ENCODE results near the gene ESR2. TPM values are rescaled to one million over a fixed set of nuclear protein-coding genes. Genes with fewer than 3 reads are reported as not detected.

ESR2 gene
- total and polyA plus RNA-seq, 8 donors, result 0.21 to 3.0 (median 2.0) TPM

GRCh38 chr14:64035143-64035542, 259.0 kb downstream of the ESR2 start:
- Histone ChIP-seq H3K9me3 (no peaks in the 10 kb centered on the region), H3K27me3 (no peaks in the 10 kb centered on the region), H3K4me1 (no peaks in the 10 kb centered on the region), H3K4me3 (no peak overlapping the region), H3K27ac (no peak overlapping the region), H3K36me3 (peaks cover 0 to 16% of the 10 kb centered on the region in 2 donors)
- intact Hi-C loops (cut with DNase I), result no loop called here
- DNase-seq (no peak), ATAC-seq (no peak)
- TF ChIP-seq, protein P1, sequence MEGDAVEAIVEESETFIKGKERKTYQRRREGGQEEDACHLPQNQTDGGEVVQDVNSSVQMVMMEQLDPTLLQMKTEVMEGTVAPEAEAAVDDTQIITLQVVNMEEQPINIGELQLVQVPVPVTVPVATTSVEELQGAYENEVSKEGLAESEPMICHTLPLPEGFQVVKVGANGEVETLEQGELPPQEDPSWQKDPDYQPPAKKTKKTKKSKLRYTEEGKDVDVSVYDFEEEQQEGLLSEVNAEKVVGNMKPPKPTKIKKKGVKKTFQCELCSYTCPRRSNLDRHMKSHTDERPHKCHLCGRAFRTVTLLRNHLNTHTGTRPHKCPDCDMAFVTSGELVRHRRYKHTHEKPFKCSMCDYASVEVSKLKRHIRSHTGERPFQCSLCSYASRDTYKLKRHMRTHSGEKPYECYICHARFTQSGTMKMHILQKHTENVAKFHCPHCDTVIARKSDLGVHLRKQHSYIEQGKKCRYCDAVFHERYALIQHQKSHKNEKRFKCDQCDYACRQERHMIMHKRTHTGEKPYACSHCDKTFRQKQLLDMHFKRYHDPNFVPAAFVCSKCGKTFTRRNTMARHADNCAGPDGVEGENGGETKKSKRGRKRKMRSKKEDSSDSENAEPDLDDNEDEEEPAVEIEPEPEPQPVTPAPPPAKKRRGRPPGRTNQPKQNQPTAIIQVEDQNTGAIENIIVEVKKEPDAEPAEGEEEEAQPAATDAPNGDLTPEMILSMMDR (IDR thresholded peaks at IDR 0.05), result no peak

Small RNA genes within 50 kb of the gene (microRNA-seq; reads per million reads assigned to microRNA genes)
- 0 reads per million in 2 donors for gene MIR548H1

Other genes with a start within 250 kb of the ESR2 start
- 10 to 100 TPM; 51.7 to 69.6 TPM for gene MTHFD1, start 94.0 kb upstream of the ESR2 start, total RNA-seq
- gene MTHFD1, start 94.0 kb upstream of the ESR2 start, polyA plus RNA-seq (ENCODE audit: insufficient read length in 6 of 6), result 10 to 100 TPM; 66.1 to 81.1 (median 70.1) TPM
- 1 to 10 TPM; 1.7 to 2.9 TPM for gene AKAP5, start 171.1 kb upstream of the ESR2 start, total RNA-seq
- 1 to 10 TPM; 2.0 to 3.6 (median 2.9) TPM for gene AKAP5, start 171.1 kb upstream of the ESR2 start, polyA plus RNA-seq (ENCODE audit: insufficient read length in 6 of 6)
- 10 to 100 TPM; 10.1 to 11.2 TPM for gene ZBTB25, start 209.5 kb upstream of the ESR2 start, total RNA-seq
- 10 to 100 TPM; 12.9 to 18.5 (median 15.0) TPM for gene ZBTB25, start 209.5 kb upstream of the ESR2 start, polyA plus RNA-seq (ENCODE audit: insufficient read length in 6 of 6)
- gene ZBTB1, start 210.4 kb upstream of the ESR2 start, total RNA-seq, result 10 to 100 TPM; 35.5 to 40.2 TPM
- 10 to 100 TPM; 67.8 to 75.8 (median 71.2) TPM for gene ZBTB1, start 210.4 kb upstream of the ESR2 start, polyA plus RNA-seq (ENCODE audit: insufficient read length in 6 of 6)
- gene HSPA2, start 246.4 kb upstream of the ESR2 start, total RNA-seq, result 10 to 100 TPM; 10.6 to 12.4 TPM
- gene HSPA2, start 246.4 kb upstream of the ESR2 start, polyA plus RNA-seq (ENCODE audit: insufficient read length in 6 of 6), result 10 to 100 TPM in 5 of 6 donors, 1 to 10 TPM in 1; 7.0 to 17.1 (median 12.3) TPM

Data from left lung (tissue), 10 donors.